Endothelial cell of umbilical vein (primary cell): ENCODE data around the gene RPS19. TPM values are rescaled to one million over a fixed set of nuclear protein-coding genes. Genes with fewer than 3 reads are reported as not detected.

ENCODE experiments used
- BruUV-seq: library from RNA; stranded (reverse); fragments of 400-500 nt; replicated peaks from 2 replicates; lab custom pipeline; 2021; lab: Mats Ljungman, UMichigan
- CTCF ChIA-PET: fragments of 300-600, 350-600 bp; sonication (Branson Sonifier 250); formaldehyde crosslinking; loops from one replicate; lab custom pipeline; 2021; ENCODE audit warnings: antibody characterized with exemption, inconsistent platforms; lab: Charles Lee
- POLR2A ChIA-PET: fragments of 300-600, 350-600 bp; sonication (Branson Sonifier 250); formaldehyde crosslinking; loops from one replicate; lab custom pipeline; 2021; ENCODE audit warnings: antibody characterized with exemption, inconsistent platforms; lab: Charles Lee
- DNase-seq: peaks from one replicate; pipeline ENCODE4 v3.0.0-alpha.2; 2011; ENCODE audit warnings: low read depth, low spot score
- FAIRE-seq: peaks from 2 replicates; lab custom pipeline; 2011; peaks lifted over from hg19 to GRCh38; lab: Jason Lieb, UNC
- H2AFZ ChIP-seq: 2 replicates; pipeline ENCODE4 v1.6.0; 2012; ENCODE audit warnings: low read depth, low read length, control low read depth, inconsistent platforms
- H3K27ac ChIP-seq: 2 replicates; pipeline ENCODE4 v1.5.1; 2011; ENCODE audit warnings: low read depth, mild to moderate bottlenecking, control low read depth, low read length, moderate library complexity; ENCODE audit not compliant: insufficient read depth
- H3K27me3 ChIP-seq, 2 experiments: 2 replicates each; pipeline versions ENCODE4 v1.6.0 to v1.6.1; 2011; ENCODE audit warnings: low read length in 2 of 2, mixed read lengths in 1 of 2; ENCODE audit not compliant: control insufficient read depth in 2 of 2, insufficient read depth in 2 of 2
- H3K36me3 ChIP-seq, 2 experiments: 2 replicates in 1 of 2; 3 replicates in 1 of 2; pipeline ENCODE4 v1.5.1; 2011; ENCODE audit warnings: low read length in 2 of 2, mild to moderate bottlenecking in 1 of 2, moderate library complexity in 1 of 2; ENCODE audit not compliant: control insufficient read depth in 2 of 2, insufficient read depth in 2 of 2; ENCODE audit errors: extremely low read depth in 1 of 2
- H3K4me1 ChIP-seq: 3 replicates; pipeline ENCODE4 v1.5.1; 2011; ENCODE audit warnings: mild to moderate bottlenecking, low read length; ENCODE audit not compliant: control insufficient read depth, insufficient read depth; ENCODE audit errors: extremely low read depth
- H3K4me2 ChIP-seq: 2 replicates; pipeline ENCODE4 v1.6.1; 2011; ENCODE audit warnings: low read length, control low read depth, mixed read lengths; ENCODE audit not compliant: insufficient read depth
- H3K4me3 ChIP-seq, 3 experiments: fragments of 200-600 bp in 1 of 3; sonication (generic), shearing (Covaris generic) in 1 of 3; replicated peaks in 1 of 3; 2 replicates each; pipeline ENCODE4 v1.5.1; 2011 to 2016; ENCODE audit warnings: control low read depth in 3 of 3, low read length in 3 of 3, mild to moderate bottlenecking in 2 of 3, inconsistent platforms in 1 of 3, low read depth in 1 of 3, moderate library complexity in 1 of 3; ENCODE audit not compliant: insufficient read depth in 1 of 3
- H3K79me2 ChIP-seq: 2 replicates; pipeline ENCODE4 v1.6.0; 2012; ENCODE audit warnings: low read length, inconsistent platforms; ENCODE audit not compliant: control insufficient read depth, insufficient read depth
- H3K9ac ChIP-seq: replicated peaks from 2 replicates; pipeline ENCODE3; 2011; ENCODE audit warnings: low read length, control low read depth; ENCODE audit not compliant: insufficient read depth; ENCODE audit errors: extremely low read depth
- H3K9me1 ChIP-seq: replicated peaks from 3 replicates; pipeline ENCODE4 v1.6.0; 2011; ENCODE audit warnings: mild to moderate bottlenecking, low read length; ENCODE audit not compliant: control insufficient read depth, insufficient read depth; ENCODE audit errors: extremely low read depth
- H3K9me3 ChIP-seq: replicated peaks from 2 replicates; pipeline ENCODE4 v1.5.1; 2012; ENCODE audit warnings: low read length, inconsistent platforms; ENCODE audit not compliant: control insufficient read depth, insufficient read depth
- H4K20me1 ChIP-seq: replicated peaks from 2 replicates; pipeline ENCODE3; 2011; ENCODE audit warnings: mild to moderate bottlenecking, low read length; ENCODE audit not compliant: control insufficient read depth, insufficient read depth; ENCODE audit errors: extremely low read depth
- EZH2 ChIP-seq: IDR thresholded peaks from 2 replicates; pipeline ENCODE4 v1.6.1; 2012; ENCODE audit warnings: borderline replicate concordance, low read depth, mild to moderate bottlenecking, moderate library complexity, low read length, inconsistent platforms; ENCODE audit not compliant: severe bottlenecking
- FOS ChIP-seq: IDR thresholded peaks from 2 replicates; pipeline ENCODE4 v1.6.1; 2011; ENCODE audit warnings: mild to moderate bottlenecking, low read length, moderate library complexity, borderline replicate concordance; ENCODE audit not compliant: insufficient read depth
- JUN ChIP-seq: IDR thresholded peaks from 2 replicates; pipeline ENCODE4 v1.6.1; 2011; ENCODE audit warnings: borderline replicate concordance, low read depth; ENCODE audit not compliant: insufficient read length, insufficient read depth
- MAX ChIP-seq: IDR thresholded peaks from 2 replicates; pipeline ENCODE4 v1.6.1; 2011; ENCODE audit not compliant: insufficient read depth, insufficient read length
- MYC ChIP-seq: IDR thresholded peaks from one replicate; pipeline ENCODE4 v1.6.1; 2011; ENCODE audit warnings: mild to moderate bottlenecking, low read depth, low read length
- POLR2A ChIP-seq: IDR thresholded peaks from 2 replicates; pipeline ENCODE4 v1.6.1; 2012; ENCODE audit warnings: low read depth, mild to moderate bottlenecking, control low read depth, low read length
- POLR2AphosphoS5 ChIP-seq: IDR thresholded peaks from 2 replicates; pipeline ENCODE4 v1.6.1; 2012; ENCODE audit warnings: low read depth, mild to moderate bottlenecking, control low read depth, low read length, moderate library complexity; ENCODE audit not compliant: insufficient read depth
- dilution Hi-C: fragments of 300-500 bp; cut with MboI; formaldehyde crosslinking; loops from one replicate; pipeline ENCODE4 v1.15.0; 2019; ENCODE audit warnings: low sequenced_read_pairs; ENCODE audit not compliant: extremely low pct_ligation_motif_present
- intact Hi-C: fragments of 100-400 bp; cut with micrococcal nuclease; formaldehyde crosslinking; loops from one replicate; pipeline ENCODE4 v1.10.0; 2022
- polyA plus RNA-seq, 4 experiments: library from polyadenylated mRNA; depleted of rRNA in 3 of 4; stranded (reverse) in 3 of 4; unstranded in 1 of 4; fragments of >200 nt; gene quantifications; 2 replicates each; pipeline versions ENCODE4 v1.2.1 to v1.2.3, GENCODE V29; 2011 to 2012; ENCODE audit warnings: missing spikeins in 1 of 4
- total RNA-seq: library from RNA; stranded (reverse); gene quantifications from 2 replicates; pipeline ENCODE4 v1.2.3, GENCODE V29; 2021
- TF ChIP-seq, protein P1 (sequence below), 2 donors: IDR thresholded peaks; 1 replicate in 1 of 2; 2 replicates in 1 of 2; pipeline ENCODE4 v1.5.1; 2011; ENCODE audit warnings: low read length in 2 of 2, mild to moderate bottlenecking in 2 of 2, moderate library complexity in 2 of 2, control low read depth in 1 of 2, inconsistent platforms in 1 of 2, low read depth in 1 of 2; ENCODE audit not compliant: insufficient read depth in 1 of 2; ENCODE audit errors: extremely low read depth in 1 of 2

RPS19 gene
- total and polyA plus RNA-seq, 2 donors (not counting 3 experiments of a cell fraction or from before 2014, with no cell fraction given) = 2,234 to 4,353 TPM

DNA sequence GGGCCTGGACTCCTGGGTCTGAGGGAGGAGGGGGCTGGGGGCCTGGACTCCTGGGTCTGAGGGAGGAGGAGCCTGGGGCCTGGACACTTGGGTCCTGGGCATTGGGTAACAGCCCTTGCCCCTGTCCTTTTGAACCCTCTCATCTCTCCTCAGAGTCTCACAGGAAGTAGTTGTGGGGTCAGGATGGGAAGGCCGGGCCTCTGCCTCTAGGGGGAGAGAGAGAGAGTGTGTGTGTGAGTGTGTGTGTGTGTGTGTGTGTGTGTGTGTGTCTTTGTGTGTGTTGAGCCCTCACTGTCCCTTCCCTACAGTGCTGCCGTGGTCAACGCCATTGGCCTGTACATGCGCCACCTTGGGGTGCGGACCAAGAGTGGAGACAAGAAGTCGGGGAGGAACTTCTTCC, 33.8 kb downstream of the RPS19 start:
- H3K36me3 ChIP-seq = peaks cover 6 to 34% of the 10 kb centered on the region in 2 experiments
- H3K4me1 ChIP-seq = no peaks in the 10 kb centered on the region
- no peaks in the 10 kb centered on the region for H3K9me1 ChIP-seq
- H4K20me1 ChIP-seq = no peaks in the 10 kb centered on the region
- no peak overlapping the region for H3K27ac ChIP-seq
- TF ChIP-seq POLR2AphosphoS5 (no peak), JUN (no peak), EZH2 (no peak), MYC (no peak)
- TF ChIP-seq, protein P1, sequence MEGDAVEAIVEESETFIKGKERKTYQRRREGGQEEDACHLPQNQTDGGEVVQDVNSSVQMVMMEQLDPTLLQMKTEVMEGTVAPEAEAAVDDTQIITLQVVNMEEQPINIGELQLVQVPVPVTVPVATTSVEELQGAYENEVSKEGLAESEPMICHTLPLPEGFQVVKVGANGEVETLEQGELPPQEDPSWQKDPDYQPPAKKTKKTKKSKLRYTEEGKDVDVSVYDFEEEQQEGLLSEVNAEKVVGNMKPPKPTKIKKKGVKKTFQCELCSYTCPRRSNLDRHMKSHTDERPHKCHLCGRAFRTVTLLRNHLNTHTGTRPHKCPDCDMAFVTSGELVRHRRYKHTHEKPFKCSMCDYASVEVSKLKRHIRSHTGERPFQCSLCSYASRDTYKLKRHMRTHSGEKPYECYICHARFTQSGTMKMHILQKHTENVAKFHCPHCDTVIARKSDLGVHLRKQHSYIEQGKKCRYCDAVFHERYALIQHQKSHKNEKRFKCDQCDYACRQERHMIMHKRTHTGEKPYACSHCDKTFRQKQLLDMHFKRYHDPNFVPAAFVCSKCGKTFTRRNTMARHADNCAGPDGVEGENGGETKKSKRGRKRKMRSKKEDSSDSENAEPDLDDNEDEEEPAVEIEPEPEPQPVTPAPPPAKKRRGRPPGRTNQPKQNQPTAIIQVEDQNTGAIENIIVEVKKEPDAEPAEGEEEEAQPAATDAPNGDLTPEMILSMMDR (IDR thresholded peaks at IDR 0.05; ENCODE audit: extremely low read depth in 1 of 2, insufficient read depth in 1 of 2, low read depth in 1 of 2, low read length in 2 of 2) = peak in 1 of 2 donors; percentile 10
- dilution Hi-C loops (no loop called here), intact Hi-C loops (no loop called here)
- H3K9me3 ChIP-seq = no peaks in the 10 kb centered on the region
- H2AFZ ChIP-seq = no peak overlapping the region
- FAIRE-seq (no peak), DNase-seq (no peak)
- no peaks in the 10 kb centered on the region for H3K27me3 ChIP-seq
- no TSS peak for BruUV-seq
- H3K4me3 ChIP-seq = no peak overlapping the region
- H3K4me2 ChIP-seq = no peak overlapping the region
- POLR2A ChIA-PET = no interaction called here
- CTCF ChIA-PET = no interaction called here
- no peak overlapping the region for H3K9ac ChIP-seq
- H3K79me2 ChIP-seq = no peaks in the 10 kb centered on the region

GRCh38 chr19:41894350-41894749, 34.3 kb downstream of the RPS19 start:
- Histone ChIP-seq H3K9me1 (no peaks in the 10 kb centered on the region), H3K4me2 (no peak overlapping the region), H3K27me3 (no peaks in the 10 kb centered on the region), H3K4me1 (no peaks in the 10 kb centered on the region), H4K20me1 (no peaks in the 10 kb centered on the region), H2AFZ (no peak overlapping the region), H3K9me3 (no peaks in the 10 kb centered on the region), H3K4me3 (no peak overlapping the region), H3K36me3 (peaks cover 4 to 33% of the 10 kb centered on the region in 2 experiments), H3K79me2 (no peaks in the 10 kb centered on the region), H3K9ac (no peak overlapping the region), H3K27ac (no peak overlapping the region)
- no TSS peak for BruUV-seq
- ChIA-PET CTCF (no interaction called here), POLR2A (no interaction called here)
- FAIRE-seq = no peak
- no peak for DNase-seq
- TF ChIP-seq MAX = no peak
- no peak for TF ChIP-seq POLR2A
- no peak for TF ChIP-seq JUN
- no peak for TF ChIP-seq POLR2AphosphoS5
- TF ChIP-seq FOS = no peak
- intact Hi-C loops (no loop called here), dilution Hi-C loops (no loop called here)
